RCC 7860 (cell line): ENCODE results near the gene ENC1.

ENCODE experiments used
- DNase-seq: peaks from one replicate; pipeline ENCODE4 v3.0.0-alpha.2; 2015; ENCODE audit warnings: low spot score
- FAIRE-seq: peaks from 2 replicates; lab custom pipeline; 2012; peaks lifted over from hg19 to GRCh38; lab: Jason Lieb, UNC

The ENC1 gene

GRCh38 chr5:74657165-74657564 lies 16.6 kb upstream of the ENC1 start:
- no peak for DNase-seq
- no peak for FAIRE-seq

DNA sequence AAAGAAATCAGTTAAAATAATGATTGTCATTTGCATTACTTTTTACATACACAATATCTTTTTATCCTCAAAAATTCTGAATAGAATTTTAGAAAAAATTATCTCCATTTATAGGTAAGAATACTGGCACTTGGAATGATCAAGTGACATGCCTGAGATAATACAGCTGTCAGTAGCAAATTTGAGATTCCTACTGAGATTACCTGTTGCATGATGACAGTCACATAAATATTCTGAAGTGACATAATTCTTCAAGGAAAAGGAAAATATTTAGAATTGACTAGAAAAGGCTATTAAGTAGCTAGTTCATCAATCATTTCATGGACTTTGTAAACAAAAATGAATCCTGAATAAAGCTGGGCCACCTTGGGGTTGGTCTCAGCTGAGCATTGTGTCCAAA lies 15.2 kb upstream of the ENC1 start:
- FAIRE-seq: no peak

DNA sequence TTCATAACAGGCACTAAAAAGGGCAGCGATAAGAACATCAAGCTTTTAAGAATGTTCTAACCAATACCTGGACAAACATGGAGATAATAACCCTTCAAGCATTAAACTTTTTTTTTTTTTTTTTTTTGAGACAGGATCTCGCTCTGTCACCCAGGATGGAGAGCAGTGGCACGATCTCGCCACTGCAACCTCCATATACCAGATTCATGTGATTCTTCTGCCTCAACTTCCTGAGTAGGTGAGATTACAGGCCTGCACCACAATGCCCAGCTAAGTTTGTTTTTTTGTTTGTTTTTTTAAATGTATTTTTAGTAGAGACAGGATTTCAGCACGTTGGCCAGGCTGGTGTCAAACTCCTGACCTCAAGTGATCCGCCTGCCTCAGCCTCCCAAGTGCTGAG lies 14.7 kb upstream of the ENC1 start:
- no peak for FAIRE-seq

More for the DNA sequence above, 15.2 kb upstream of the ENC1 start:
- no peak for DNase-seq

DNA sequence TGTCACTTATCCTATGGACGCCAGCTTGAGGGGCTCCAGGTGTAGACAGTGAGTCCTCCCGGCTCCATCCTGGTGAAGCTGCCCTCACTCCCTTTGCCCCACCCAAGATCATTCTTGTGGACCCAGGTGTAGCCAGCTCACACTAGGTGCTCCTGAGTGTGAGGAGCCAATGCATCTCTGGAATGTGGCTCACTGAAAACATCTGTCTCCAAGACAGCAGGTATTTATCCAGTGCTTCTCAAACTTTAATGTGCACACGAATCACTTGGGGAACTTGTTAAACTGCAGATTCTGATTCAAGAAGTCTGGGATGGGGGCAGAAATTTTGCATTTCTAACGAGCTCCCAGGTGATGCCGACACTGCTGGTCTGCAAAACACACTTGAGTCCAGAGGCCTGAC lies 13.5 kb upstream of the ENC1 start:
- no peak for FAIRE-seq
- DNase-seq: no peak

More for the DNA sequence above, 14.7 kb upstream of the ENC1 start:
- DNase-seq: no peak

GRCh38 chr5:74652576-74652975 lies 12.0 kb upstream of the ENC1 start:
- no peak for DNase-seq
- no peak for FAIRE-seq

DNA sequence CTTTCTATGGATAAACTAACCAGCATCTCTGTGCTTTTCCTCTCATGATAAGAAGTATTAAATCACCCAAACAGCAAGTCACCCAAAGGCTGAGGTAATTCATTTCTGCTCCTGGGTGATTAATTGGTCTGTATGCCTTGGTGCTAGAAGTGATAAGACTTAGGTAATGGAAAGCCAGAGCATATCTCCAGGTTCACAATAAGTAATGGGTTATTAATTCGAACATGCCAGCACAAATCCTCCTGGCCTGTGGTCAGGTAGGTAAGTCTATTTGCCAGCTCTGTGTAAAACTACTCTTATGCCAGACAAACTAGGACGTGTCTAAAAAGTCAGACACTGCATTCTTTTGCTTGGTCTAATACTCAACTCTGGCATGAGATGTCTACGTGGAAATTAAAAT lies 11.2 kb upstream of the ENC1 start:
- FAIRE-seq: no peak

GRCh38 chr5:74649421-74649973 lies 9.0 kb upstream of the ENC1 start:
- no peak for DNase-seq
- no peak for FAIRE-seq

More for the DNA sequence above, 11.2 kb upstream of the ENC1 start:
- DNase-seq: no peak

GRCh38 chr5:74648835-74649293 lies 8.3 kb upstream of the ENC1 start:
- DNase-seq: peak; percentile 26
- FAIRE-seq: peak; percentile 24

DNA sequence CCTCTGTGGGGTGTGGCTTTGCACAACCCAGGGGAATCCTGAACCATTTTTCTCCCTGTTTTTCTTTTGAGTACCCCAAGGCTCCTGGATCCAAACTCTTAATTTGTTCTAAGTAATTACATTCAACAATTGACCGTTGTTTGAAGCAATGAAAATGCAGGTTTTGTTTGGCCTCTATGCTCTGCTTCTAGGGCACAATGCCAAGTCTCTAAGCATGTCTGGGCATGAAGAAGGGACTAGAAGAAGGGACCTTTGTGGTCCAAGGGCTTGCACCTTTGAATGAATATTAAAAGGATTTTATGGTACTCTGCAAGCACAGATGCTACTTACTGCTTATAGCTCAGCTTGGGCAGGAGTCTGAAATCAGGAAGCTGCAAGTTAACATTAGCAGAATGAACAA lies 6.6 kb upstream of the ENC1 start:
- no peak for DNase-seq
- no peak for FAIRE-seq

DNA sequence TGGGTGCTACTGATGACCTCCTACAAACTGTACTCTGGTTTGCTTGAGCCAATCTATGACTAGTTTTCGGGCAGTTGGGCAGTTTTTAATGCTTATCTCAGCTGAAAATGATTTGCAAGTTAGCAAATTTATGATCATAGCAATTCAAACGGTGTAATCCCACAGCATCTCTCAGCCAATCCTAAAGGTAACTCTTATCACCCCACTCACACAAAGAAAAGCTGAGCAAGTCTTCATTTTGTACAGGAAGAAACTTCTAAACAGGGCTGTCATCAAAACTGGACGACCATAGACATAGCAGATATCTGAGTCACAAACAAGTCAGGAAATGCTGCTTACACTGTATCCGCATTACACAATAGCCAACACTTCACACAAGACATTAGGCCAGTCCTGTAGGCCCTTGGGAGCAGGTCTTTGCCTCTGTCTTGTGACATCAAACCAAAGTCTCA lies 2.6 kb upstream of the ENC1 start:
- DNase-seq: peak; percentile 88
- no peak for FAIRE-seq

DNA sequence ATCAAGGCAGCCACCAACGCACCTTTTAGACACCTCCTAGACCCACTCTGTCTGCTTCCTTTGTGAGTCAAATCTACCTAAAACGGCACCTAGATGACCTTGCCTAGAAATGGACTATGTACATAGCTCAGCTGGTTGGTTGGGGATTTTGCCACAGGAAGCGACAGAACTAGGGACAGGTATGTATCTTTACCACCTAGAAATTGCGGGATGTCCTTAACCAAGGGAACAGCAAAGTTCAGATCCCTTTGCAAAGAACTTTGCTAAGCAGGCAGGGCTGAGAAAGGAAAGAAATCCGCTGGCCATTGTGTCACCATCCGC lies 2.0 kb upstream of the ENC1 start:
- DNase-seq (no peak), FAIRE-seq (no peak)

DNA sequence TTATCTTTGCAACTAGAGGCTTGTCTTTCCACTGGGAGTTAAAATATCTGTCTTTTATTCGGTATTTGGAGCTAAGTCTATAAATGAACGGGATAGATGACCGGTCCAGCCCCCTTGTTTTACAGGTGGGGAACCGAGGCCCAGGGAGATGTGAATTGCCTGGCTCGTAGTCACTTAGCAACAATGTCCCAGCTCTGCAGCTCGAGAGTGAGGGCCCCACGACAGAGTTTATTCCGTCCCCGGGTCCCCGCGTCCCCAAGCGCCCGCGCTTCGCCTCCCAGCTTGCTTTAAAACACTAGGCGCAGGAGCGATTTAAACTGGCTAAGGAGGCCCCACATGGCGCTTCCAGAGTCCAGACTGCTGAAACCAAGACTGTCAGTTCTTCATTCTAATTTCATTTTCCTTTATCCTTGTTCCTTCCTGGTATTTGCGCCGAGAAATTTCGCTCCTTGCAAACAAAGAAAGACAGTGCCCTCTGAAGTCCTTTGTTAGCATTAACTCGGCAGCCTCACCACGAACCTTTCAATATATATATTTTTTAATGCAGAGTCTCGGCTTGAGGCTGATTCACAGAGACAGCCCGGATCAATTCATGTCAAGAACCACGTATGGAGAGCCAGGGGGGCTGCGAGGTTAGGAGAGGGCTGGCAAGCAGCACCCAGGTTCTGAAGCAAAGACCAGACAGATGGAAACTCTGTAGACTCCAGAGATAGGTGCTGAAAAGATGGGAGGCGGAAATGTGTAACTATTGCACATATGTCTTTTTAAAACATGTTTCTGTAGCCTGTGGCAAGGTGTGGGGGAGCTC lies 1.4 kb upstream of the ENC1 start:
- no peak for FAIRE-seq
- peak; percentile 62 for DNase-seq

GRCh38 chr5:74640954-74641734 lies 616 bp upstream of the ENC1 start:
- FAIRE-seq (no peak), DNase-seq (peak; percentile 66)

GRCh38 chr5:74639807-74640449 lies 600 bp downstream of the ENC1 start:
- FAIRE-seq (no peak), DNase-seq (no peak)

GRCh38 chr5:74638970-74639806 lies 1.3 kb downstream of the ENC1 start:
- peak; percentile 24 for DNase-seq
- no peak for FAIRE-seq

DNA sequence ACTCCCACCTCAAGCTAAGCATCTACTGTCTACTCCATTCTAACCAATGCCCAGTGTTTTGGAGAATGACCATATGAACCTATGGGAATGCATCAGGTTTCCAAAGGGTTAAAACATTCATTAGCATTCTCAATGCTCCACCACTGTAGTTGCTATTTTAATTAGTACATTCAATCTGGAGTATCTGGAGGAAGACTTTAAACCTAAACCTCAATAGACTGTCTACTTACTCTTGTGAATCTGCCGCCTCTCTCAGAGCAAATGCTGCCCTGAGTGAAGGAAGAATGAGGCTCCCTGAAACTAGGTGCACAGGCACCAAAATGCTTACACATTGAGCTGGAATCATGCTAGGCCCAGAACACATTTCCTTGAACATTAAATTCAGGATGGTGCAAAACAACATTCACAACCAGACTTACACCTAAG lies 2.0 kb downstream of the ENC1 start:
- FAIRE-seq: no peak
- DNase-seq: no peak

- DNase-seq (no peak), FAIRE-seq (no peak)
Measured at GRCh38 chr5:74636552-74636951, 4.0 kb downstream of the ENC1 start.

- DNase-seq (no peak), FAIRE-seq (no peak)
Measured at GRCh38 chr5:74636149-74636548, 4.4 kb downstream of the ENC1 start.

DNA sequence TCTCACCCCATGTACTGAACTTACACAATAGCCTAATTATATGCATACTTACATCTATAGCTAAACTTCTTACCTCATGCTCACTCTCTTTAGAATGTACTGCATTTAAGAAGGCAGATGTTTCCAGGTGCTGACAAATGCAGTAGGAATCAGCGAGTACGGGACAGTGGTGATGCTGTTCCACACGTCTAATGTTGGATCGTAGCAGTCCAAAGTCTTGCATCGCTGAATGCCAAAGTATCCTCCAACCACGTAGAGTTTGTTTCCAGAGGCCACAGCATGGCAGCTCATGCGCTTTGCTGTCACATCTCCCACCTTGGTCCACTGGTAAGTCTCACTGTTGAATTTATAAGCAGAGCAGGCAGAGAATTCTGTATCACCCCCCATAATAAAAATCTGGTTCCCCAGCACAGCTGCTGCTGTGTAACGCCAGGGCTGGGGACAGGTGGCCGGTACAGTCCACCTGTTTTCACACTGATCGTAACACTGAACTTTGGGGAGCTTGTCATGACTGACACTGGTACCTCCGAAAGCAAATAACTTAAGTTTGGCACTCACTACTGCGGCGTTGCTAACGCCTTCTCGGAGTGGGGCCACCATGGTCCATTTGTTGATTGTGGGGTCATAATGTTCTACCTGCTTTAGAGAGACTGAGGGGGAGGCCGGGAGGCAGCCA lies 5.8 kb downstream of the ENC1 start:
- no peak for DNase-seq
- no peak for FAIRE-seq

GRCh38 chr5:74633695-74634094 lies 6.8 kb downstream of the ENC1 start:
- no peak for FAIRE-seq
- DNase-seq: no peak
